GM12872 (cell line): Measurements from ENCODE around the gene LRP2.

Experiments used
- CTCF ChIP-seq: IDR thresholded peaks from 3 replicates; pipeline ENCODE4 v1.5.1; 2011; ENCODE audit warnings: low read depth, mild to moderate bottlenecking, low read length, moderate library complexity; ENCODE audit not compliant: insufficient read depth

The LRP2 gene

DNA sequence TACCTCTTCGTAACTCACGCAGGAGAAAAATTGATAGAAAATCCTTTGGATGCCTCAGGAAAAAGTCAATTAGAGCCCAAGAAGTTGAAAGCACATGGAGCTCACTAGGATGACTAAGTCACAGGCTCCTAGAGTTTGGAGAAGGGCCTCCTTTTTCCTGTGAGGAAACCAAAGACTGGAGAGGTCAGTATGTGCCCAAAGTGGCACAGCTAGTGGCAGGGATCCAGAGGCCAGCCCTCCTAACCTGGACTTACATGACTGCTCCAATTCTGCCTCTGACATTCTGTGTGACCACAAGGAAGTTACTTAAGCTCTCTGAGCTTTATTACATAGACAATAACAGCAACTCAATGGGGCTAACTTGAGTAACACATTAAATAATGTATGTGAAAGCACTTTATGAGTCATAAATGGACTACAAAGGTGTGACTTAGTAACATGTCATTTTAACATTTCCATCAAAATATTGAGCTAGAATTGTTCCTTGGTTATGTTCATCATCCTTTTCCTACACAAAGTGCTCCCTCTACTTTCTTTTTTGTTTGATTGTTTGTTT, 201.3 kb downstream of the LRP2 start:
- no peak for TF ChIP-seq CTCF

DNA sequence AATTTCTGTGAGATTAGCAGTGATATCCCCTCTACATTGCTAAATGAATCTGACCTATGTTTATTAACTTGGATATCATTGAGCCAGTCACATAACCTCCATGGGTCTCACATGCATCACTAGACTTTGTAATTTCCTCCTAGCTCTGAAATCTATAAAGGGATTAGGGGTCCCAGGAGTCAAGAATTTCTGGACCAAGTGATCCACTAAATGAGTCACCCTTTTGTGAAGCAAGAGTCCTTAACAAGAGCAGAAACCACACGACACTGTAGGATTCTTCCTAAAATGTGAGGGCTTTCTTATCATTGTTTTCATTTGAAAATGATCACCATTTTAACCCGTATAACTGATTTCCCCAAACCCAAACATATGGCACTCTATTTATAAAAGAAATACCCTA, 202.6 kb downstream of the LRP2 start:
- no peak for TF ChIP-seq CTCF

DNA sequence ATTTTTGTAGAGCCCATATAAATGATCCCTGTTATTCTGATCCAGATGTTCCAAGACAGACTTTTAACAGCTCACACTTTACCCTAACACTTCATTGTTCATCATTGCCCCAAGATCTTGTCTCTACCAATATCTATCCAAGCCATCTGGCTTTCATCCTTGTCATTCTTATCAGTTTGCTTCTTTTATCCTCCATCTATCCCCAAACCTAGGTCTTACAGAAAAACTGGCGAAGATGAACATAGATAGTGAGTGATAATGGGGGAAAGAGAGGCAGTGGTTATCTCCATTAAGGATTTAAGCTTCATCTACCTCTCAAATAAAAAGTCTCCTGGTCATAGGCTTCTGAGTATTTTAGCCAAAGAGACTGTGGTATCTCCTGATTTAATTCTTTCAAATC, 203.5 kb downstream of the LRP2 start:
- no peak for TF ChIP-seq CTCF

- TF ChIP-seq CTCF = no peak
Observed at GRCh38 chr2:169146220-169146619, 216.1 kb downstream of the LRP2 start.

DNA sequence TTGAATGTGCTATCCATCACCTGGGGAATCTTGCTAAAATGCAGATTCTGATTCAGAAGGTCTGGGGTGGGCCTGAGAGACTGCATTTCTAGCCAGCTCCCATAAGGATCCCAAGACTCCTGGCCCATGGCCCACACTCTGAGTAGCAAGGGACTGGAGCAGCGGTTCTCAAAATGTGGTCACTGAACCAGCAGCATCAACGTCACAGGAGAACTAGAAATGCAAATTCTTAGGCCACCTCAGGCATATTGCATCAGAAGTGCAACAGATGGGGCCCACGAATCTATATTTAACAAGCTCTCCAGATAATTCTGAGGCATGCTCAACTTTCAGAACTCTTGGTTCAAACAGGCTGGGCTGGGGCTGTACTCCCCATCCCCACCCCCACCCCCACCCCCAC, 218.3 kb downstream of the LRP2 start:
- TF ChIP-seq CTCF = no peak

DNA sequence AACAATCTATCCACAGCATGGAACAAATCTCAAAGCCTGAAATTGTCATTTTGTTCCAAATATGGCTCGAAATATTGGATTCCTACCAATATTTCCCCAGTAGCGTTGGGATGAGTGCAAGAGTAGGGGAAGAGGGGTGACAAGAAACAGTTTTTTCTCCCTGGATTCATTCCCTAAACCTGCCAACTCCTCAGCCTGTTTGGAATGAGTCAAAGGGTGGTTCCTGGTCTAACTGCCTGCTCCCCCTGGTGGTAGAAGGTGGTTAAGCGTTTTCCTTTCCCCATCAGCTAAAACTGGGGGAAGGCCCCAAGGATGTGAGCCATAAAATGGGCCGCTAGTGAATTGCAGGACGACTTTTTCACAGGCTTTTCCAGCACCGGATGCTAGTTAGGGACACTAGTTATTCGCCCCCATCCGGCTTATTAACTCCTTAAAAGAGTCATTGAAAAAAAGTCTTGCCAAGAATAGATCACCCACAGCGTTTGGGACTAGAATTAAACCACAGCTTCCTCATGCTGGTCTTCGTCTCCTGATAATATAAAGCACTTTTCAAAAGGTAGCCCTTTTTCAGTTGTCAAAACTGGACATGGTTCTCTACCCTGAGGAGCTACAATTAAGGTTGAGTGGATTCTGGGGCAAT, 220.5 kb downstream of the LRP2 start:
- TF ChIP-seq CTCF = peak; percentile 96

GRCh38 chr2:169139993-169140767, 222.2 kb downstream of the LRP2 start:
- no peak for TF ChIP-seq CTCF
